Type B pancreatic cell (in vitro differentiated cells): ENCODE results near the gene C16orf87. TPM values are rescaled to one million over a fixed set of nuclear protein-coding genes. Genes with fewer than 3 reads are reported as not detected.
A peak's percentile ranks its signal among the peaks of the same experiment; 100 is the strongest.

Experiments
- DNase-seq: peaks from one replicate; pipeline ENCODE4 v3.0.0; 2021; ENCODE audit warnings: mixed read lengths; ENCODE audit not compliant: unreplicated experiment; ENCODE audit errors: extremely low spot score
- H3K27ac Mint-ChIP-seq: 2 replicates; pipeline ENCODE4 v1.8.0; 2021; ENCODE audit warnings: mild to moderate bottlenecking, mixed read lengths
- H3K27me3 Mint-ChIP-seq: 2 replicates; pipeline ENCODE4 v1.8.0; 2021; ENCODE audit warnings: mixed read lengths
- H3K36me3 Mint-ChIP-seq: 2 replicates; pipeline ENCODE4 v1.8.0; 2021; ENCODE audit warnings: mixed read lengths
- H3K4me1 Mint-ChIP-seq: one replicate; pipeline ENCODE4 v1.8.0; 2021; ENCODE audit warnings: mixed read lengths; ENCODE audit not compliant: unreplicated experiment
- H3K4me3 Mint-ChIP-seq: 2 replicates; pipeline ENCODE4 v1.8.0; 2021; ENCODE audit warnings: mild to moderate bottlenecking, mixed read lengths
- H3K9me3 Mint-ChIP-seq: 2 replicates; pipeline ENCODE4 v1.8.0; 2021; ENCODE audit warnings: mixed read lengths
- CTCF ChIP-seq: fragments of 200-600 bp; sonication (generic); conservative IDR thresholded peaks from 2 replicates; pipeline ENCODE4 v1.5.0; 2021; ENCODE audit warnings: antibody characterized with exemption, mild to moderate bottlenecking
- total RNA-seq: library from RNA; stranded (reverse); gene quantifications from 2 replicates; pipeline ENCODE4 v1.2.1, GENCODE V29; 2021; ENCODE audit warnings: low replicate concordance

The C16orf87 gene
- total RNA-seq, 1 donor from 2014 or later, result 14.3 TPM

DNA sequence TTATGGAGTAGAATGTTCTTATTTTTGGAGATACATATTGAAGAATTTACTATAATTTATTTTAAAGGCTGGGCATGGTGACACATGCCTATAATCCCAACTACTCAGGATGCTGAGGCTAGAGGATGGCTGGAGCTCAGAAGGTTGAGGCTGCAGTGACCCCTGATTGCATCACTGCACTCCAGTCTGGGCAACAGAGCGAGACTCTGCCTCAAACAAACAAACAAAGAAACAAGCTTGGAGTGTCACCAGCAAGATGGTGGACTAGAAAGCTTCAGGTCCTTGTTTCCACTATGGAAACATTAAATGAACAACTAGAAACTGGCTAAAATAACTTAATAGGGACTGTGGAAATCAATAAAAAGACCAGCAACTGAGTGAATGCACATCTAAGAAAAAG, 35.3 kb upstream of the C16orf87 start:
- Mint-ChIP-seq H3K4me3 (no peak overlapping the region), H3K27ac (no peak overlapping the region), H3K36me3 (no peaks in the 10 kb centered on the region), H3K4me1 (no peaks in the 10 kb centered on the region), H3K9me3 (no peaks in the 10 kb centered on the region), H3K27me3 (no peaks in the 10 kb centered on the region)
- TF ChIP-seq CTCF, result no peak
- no peak for DNase-seq

- Mint-ChIP-seq H3K4me3 (no peak overlapping the region), H3K4me1 (peaks cover 7% of the 10 kb centered on the region), H3K27me3 (no peaks in the 10 kb centered on the region), H3K9me3 (no peaks in the 10 kb centered on the region), H3K36me3 (no peaks in the 10 kb centered on the region), H3K27ac (no peak overlapping the region)
- no peak for DNase-seq
- TF ChIP-seq CTCF, result no peak
Observed at GRCh38 chr16:46862555-46863447, 31.8 kb upstream of the C16orf87 start.

- Mint-ChIP-seq H3K27ac (peak overlapping the region; percentile 48), H3K27me3 (no peaks in the 10 kb centered on the region), H3K4me3 (no peak overlapping the region), H3K36me3 (no peaks in the 10 kb centered on the region), H3K9me3 (no peaks in the 10 kb centered on the region), H3K4me1 (peaks cover 27% of the 10 kb centered on the region)
- no peak for DNase-seq
- TF ChIP-seq CTCF, result no peak
Observed at GRCh38 chr16:46859719-46860152, 28.8 kb upstream of the C16orf87 start.

GRCh38 chr16:46858151-46858550, 27.2 kb upstream of the C16orf87 start:
- no peak for DNase-seq
- no peak overlapping the region for H3K4me3 Mint-ChIP-seq
- no peak overlapping the region for H3K27ac Mint-ChIP-seq
- H3K4me1 Mint-ChIP-seq, result peaks cover 37% of the 10 kb centered on the region
- H3K27me3 Mint-ChIP-seq, result no peaks in the 10 kb centered on the region
- TF ChIP-seq CTCF, result no peak
- H3K9me3 Mint-ChIP-seq, result no peaks in the 10 kb centered on the region
- no peaks in the 10 kb centered on the region for H3K36me3 Mint-ChIP-seq

DNA sequence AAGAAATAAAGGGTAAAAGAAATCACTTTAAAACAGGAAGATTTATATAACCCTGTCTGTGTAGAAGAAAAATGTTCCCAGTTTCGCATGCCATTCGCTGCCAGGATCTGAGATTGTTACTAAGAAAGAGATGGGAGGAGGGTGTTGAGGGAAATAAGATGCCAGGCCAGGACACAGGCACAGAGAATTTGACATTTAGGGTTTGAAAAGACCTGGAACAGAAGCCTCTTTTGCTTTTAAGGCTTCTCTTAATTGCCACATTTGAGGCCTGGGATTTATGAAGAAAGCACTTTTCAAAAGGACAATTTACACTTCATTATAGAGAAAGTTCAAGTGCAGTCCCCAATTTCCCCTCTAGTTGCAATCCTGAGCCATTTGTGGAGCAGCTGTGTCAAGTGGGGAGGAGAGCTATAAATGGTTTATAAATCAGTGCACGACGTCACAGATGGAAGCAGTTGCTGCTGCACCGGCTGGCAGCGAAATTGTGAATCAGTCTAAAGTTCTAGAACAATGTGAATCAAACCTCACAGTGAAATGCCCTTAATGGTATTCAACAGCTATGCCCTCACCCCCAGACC, 26.5 kb upstream of the C16orf87 start:
- no peak for DNase-seq
- peak overlapping the region; percentile 24 for H3K4me3 Mint-ChIP-seq
- H3K27ac Mint-ChIP-seq, result no peak overlapping the region

More for the DNA sequence above, 26.5 kb upstream of the C16orf87 start:
- peaks cover 42% of the 10 kb centered on the region for H3K4me1 Mint-ChIP-seq
- H3K27me3 Mint-ChIP-seq, result no peaks in the 10 kb centered on the region
- H3K9me3 Mint-ChIP-seq, result no peaks in the 10 kb centered on the region
- no peaks in the 10 kb centered on the region for H3K36me3 Mint-ChIP-seq
- TF ChIP-seq CTCF, result peak; percentile 69
